Stimulated activated CD8-positive, alpha-beta memory T cell treated with anti-CD3 and anti-CD28 coated beads, Interleukin-2, amount 100 ng/mL, for 48 hours (primary cell): ENCODE results near the gene SRMS.

Source experiments
- DNase-seq, 2 donors: peaks; one replicate each; pipeline ENCODE4 v3.0.0-alpha.2; 2020; ENCODE audit warnings: low read depth in 2 of 2

The SRMS gene

GRCh38 chr20:63552481-63553249 is 5.1 kb upstream of the SRMS start:
- DNase-seq: no peak

- no peak for DNase-seq
Measured at GRCh38 chr20:63551068-63551467, 3.5 kb upstream of the SRMS start.

GRCh38 chr20:63549679-63550282 is 2.2 kb upstream of the SRMS start:
- DNase-seq: no peak

GRCh38 chr20:63549019-63549418 is 1.5 kb upstream of the SRMS start:
- DNase-seq: no peak

GRCh38 chr20:63548542-63548941 is 993 bp upstream of the SRMS start:
- no peak for DNase-seq

GRCh38 chr20:63546956-63547724 is 409 bp downstream of the SRMS start:
- DNase-seq: no peak

GRCh38 chr20:63546256-63546955 is 1.1 kb downstream of the SRMS start:
- DNase-seq: no peak

GRCh38 chr20:63545814-63546213 is 1.7 kb downstream of the SRMS start:
- DNase-seq: no peak

GRCh38 chr20:63544958-63545516 is 2.5 kb downstream of the SRMS start:
- no peak for DNase-seq

- DNase-seq: no peak
Measured at GRCh38 chr20:63544241-63544957, 3.1 kb downstream of the SRMS start.

- DNase-seq: no peak
Measured at GRCh38 chr20:63543733-63544132, 3.8 kb downstream of the SRMS start.

- DNase-seq: no peak
Measured at GRCh38 chr20:63543131-63543530, 4.4 kb downstream of the SRMS start.

- no peak for DNase-seq
Measured at GRCh38 chr20:63542696-63543095, 4.9 kb downstream of the SRMS start.

GRCh38 chr20:63542031-63542559 is 5.5 kb downstream of the SRMS start:
- no peak for DNase-seq

GRCh38 chr20:63541371-63541770 is 6.2 kb downstream of the SRMS start:
- no peak for DNase-seq

- DNase-seq: no peak
Measured at GRCh38 chr20:63540417-63541186, 6.9 kb downstream of the SRMS start.

GRCh38 chr20:63539441-63540370 is 7.8 kb downstream of the SRMS start:
- DNase-seq: no peak

GRCh38 chr20:63539092-63539430 is 8.5 kb downstream of the SRMS start:
- no peak for DNase-seq
